NCI-H2196 (cell line): ENCODE measurements around the gene GLB1L2.
"Not testable (repeated sequence)": the region's sequence is repeated elsewhere in the genome, so short reads cannot be mapped to it uniquely, and the experiment has no call there.

Source experiments
- DNase-seq: peaks from one replicate; lab custom pipeline; 2025; ENCODE audit not compliant: unreplicated experiment; lab: John Stamatoyannopoulos, UW

Gene GLB1L2

GRCh38 chr11:134331354-134332188 is at the start of gene GLB1L2:
GLB1L2 (plus strand) TSS chr11:134331988; CDS start chr11:134332062, 74 bp downstream.
- DNase-seq, result peak; percentile 82

GRCh38 chr11:134282121-134283045 is 49.4 kb upstream of the GLB1L2 start:
- no peak for DNase-seq

GRCh38 chr11:134283461-134284230 is 48.1 kb upstream of the GLB1L2 start:
- no peak for DNase-seq

GRCh38 chr11:134284349-134284748 is 47.4 kb upstream of the GLB1L2 start:
- not testable (repeated sequence) for DNase-seq

GRCh38 chr11:134287561-134287960 is 44.2 kb upstream of the GLB1L2 start:
- no peak for DNase-seq

- DNase-seq, result no peak
These were observed 43.3 kb upstream of the GLB1L2 start for GRCh38 chr11:134288486-134288885.

GRCh38 chr11:134289167-134289566 is 42.6 kb upstream of the GLB1L2 start:
- DNase-seq, result no peak

- no peak for DNase-seq
These were observed 42.0 kb upstream of the GLB1L2 start for GRCh38 chr11:134289789-134290188.

- DNase-seq, result no peak
These were observed 41.1 kb upstream of the GLB1L2 start for GRCh38 chr11:134290646-134291045.

- DNase-seq, result no peak
These were observed 40.6 kb upstream of the GLB1L2 start for GRCh38 chr11:134291196-134291595.

GRCh38 chr11:134292661-134293060 is 39.1 kb upstream of the GLB1L2 start:
- no peak for DNase-seq

- DNase-seq, result no peak
These were observed 38.4 kb upstream of the GLB1L2 start for GRCh38 chr11:134293119-134294113.

- no peak for DNase-seq
These were observed 37.1 kb upstream of the GLB1L2 start for GRCh38 chr11:134294664-134295063.

- DNase-seq, result no peak
These were observed 19.6 kb upstream of the GLB1L2 start for GRCh38 chr11:134312223-134312622.

GRCh38 chr11:134312807-134313206 is 19.0 kb upstream of the GLB1L2 start:
- no peak for DNase-seq

- DNase-seq, result no peak
These were observed 18.4 kb upstream of the GLB1L2 start for GRCh38 chr11:134313379-134313778.

- DNase-seq, result no peak
These were observed 17.8 kb upstream of the GLB1L2 start for GRCh38 chr11:134313821-134314607.

- no peak for DNase-seq
These were observed 14.7 kb upstream of the GLB1L2 start for GRCh38 chr11:134317103-134317502.

GRCh38 chr11:134321373-134321772 is 10.4 kb upstream of the GLB1L2 start:
- not testable (repeated sequence) for DNase-seq
